Astrocyte (in vitro differentiated cells and primary cell): ENCODE data around the gene RALBP1. TPM values are rescaled to one million over a fixed set of nuclear protein-coding genes. Genes with fewer than 3 reads are reported as not detected.

Experiments used
- DNase-seq: peaks from one replicate; pipeline ENCODE4 v3.0.0-alpha.2; 2010; ENCODE audit warnings: low read depth
- FAIRE-seq: peaks from 2 replicates; lab custom pipeline; 2011; peaks lifted over from hg19 to GRCh38; lab: Jason Lieb, UNC
- H2AFZ ChIP-seq: 2 replicates; pipeline ENCODE4 v1.6.0; 2012; ENCODE audit warnings: low read depth, low read length, inconsistent platforms
- H3K27ac ChIP-seq: 2 replicates; pipeline ENCODE4 v1.5.1; 2011; ENCODE audit warnings: low read depth, low read length, inconsistent platforms
- H3K27me3 ChIP-seq: 2 replicates; pipeline ENCODE4 v1.6.0; 2011; ENCODE audit warnings: low read length, inconsistent platforms; ENCODE audit not compliant: insufficient read depth
- H3K36me3 ChIP-seq: 2 replicates; pipeline ENCODE4 v1.5.1; 2011; ENCODE audit warnings: low read length, inconsistent platforms; ENCODE audit not compliant: insufficient read depth
- H3K4me1 ChIP-seq: 2 replicates; pipeline ENCODE4 v1.5.1; 2011; ENCODE audit warnings: low read length, inconsistent platforms; ENCODE audit not compliant: insufficient read depth
- H3K4me2 ChIP-seq: 2 replicates; pipeline ENCODE4 v1.6.0; 2012; ENCODE audit warnings: low read length, inconsistent platforms
- H3K4me3 ChIP-seq: 2 replicates; pipeline ENCODE4 v1.5.1; 2011; ENCODE audit warnings: low read depth, mild to moderate bottlenecking, low read length, inconsistent platforms; ENCODE audit not compliant: insufficient read depth
- H3K79me2 ChIP-seq: 2 replicates; pipeline ENCODE4 v1.6.0; 2012; ENCODE audit warnings: mild to moderate bottlenecking, low read length, inconsistent platforms; ENCODE audit not compliant: insufficient read depth
- H3K9ac ChIP-seq: 2 replicates; pipeline ENCODE4 v1.6.0; 2012; ENCODE audit warnings: mild to moderate bottlenecking, low read length, inconsistent platforms
- H3K9me3 ChIP-seq: 2 replicates; pipeline ENCODE4 v1.5.1; 2012; ENCODE audit warnings: low read depth, mild to moderate bottlenecking, low read length, inconsistent platforms; ENCODE audit not compliant: insufficient read depth
- H4K20me1 ChIP-seq: 2 replicates; pipeline ENCODE4 v1.6.0; 2012; ENCODE audit warnings: low read length, inconsistent platforms; ENCODE audit not compliant: insufficient read depth
- H3K27ac Mint-ChIP-seq: one replicate; pipeline ENCODE4 v1.8.0; 2021; ENCODE audit warnings: mild to moderate bottlenecking, mixed read lengths; ENCODE audit not compliant: unreplicated experiment
- H3K27me3 Mint-ChIP-seq: one replicate; pipeline ENCODE4 v1.8.0; 2021; ENCODE audit warnings: low read depth, mixed read lengths; ENCODE audit not compliant: unreplicated experiment
- H3K36me3 Mint-ChIP-seq: one replicate; pipeline ENCODE4 v1.8.0; 2021; ENCODE audit warnings: low read depth, mixed read lengths; ENCODE audit not compliant: unreplicated experiment
- H3K4me1 Mint-ChIP-seq: one replicate; pipeline ENCODE4 v1.8.0; 2021; ENCODE audit warnings: low read depth, mixed read lengths; ENCODE audit not compliant: unreplicated experiment
- H3K4me3 Mint-ChIP-seq: one replicate; pipeline ENCODE4 v1.8.0; 2021; ENCODE audit warnings: mild to moderate bottlenecking, moderate library complexity, mixed read lengths; ENCODE audit not compliant: unreplicated experiment
- H3K9me3 Mint-ChIP-seq: one replicate; pipeline ENCODE4 v1.8.0; 2021; ENCODE audit warnings: mild to moderate bottlenecking, mixed read lengths; ENCODE audit not compliant: unreplicated experiment
- EZH2 ChIP-seq: IDR thresholded peaks from 2 replicates; pipeline ENCODE4 v1.6.1; 2012; ENCODE audit warnings: mild to moderate bottlenecking, low read length, inconsistent platforms; ENCODE audit not compliant: insufficient read depth
- total RNA-seq: library from RNA; stranded (reverse); gene quantifications from 2 replicates; pipeline ENCODE4 v1.2.1, GENCODE V29; 2021
- TF ChIP-seq, protein P1 (sequence below): IDR thresholded peaks from 2 replicates; pipeline ENCODE4 v1.5.1; 2011; ENCODE audit warnings: low read depth, mild to moderate bottlenecking, inconsistent platforms, low read length, moderate library complexity; ENCODE audit not compliant: insufficient read depth

Gene RALBP1
- total RNA-seq, 1 donor from 2014 or later, result 57.5 TPM

DNA sequence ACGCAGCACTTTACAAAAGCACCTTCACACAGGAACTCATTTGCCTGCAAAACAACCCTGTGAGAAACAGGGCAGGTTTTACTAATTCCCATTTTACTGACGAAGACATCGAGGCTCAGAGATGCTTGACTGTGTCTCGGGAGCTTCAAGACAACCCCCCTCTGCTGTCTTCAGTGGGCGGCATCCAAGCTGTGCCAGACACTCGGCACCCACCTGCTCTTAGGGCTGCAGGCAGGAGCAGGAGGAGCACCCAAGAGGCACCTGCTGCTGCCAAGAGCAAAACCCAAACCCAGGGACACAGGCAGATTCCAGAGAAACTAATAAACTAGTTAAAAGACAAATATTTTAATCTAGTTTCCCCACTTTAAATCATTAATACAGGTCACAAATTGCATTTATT lies 71.2 kb downstream of the RALBP1 start:
- FAIRE-seq, result no peak
- Histone ChIP-seq H3K27me3 (no peaks in the 10 kb centered on the region), H3K36me3 (peaks cover 43% of the 10 kb centered on the region), H3K9me3 (no peaks in the 10 kb centered on the region), H3K4me1 (no peaks in the 10 kb centered on the region), H3K79me2 (peaks cover 5% of the 10 kb centered on the region), H4K20me1 (peaks cover 34% of the 10 kb centered on the region), H3K4me3 (no peak overlapping the region), H2AFZ (no peak overlapping the region), H3K9ac (no peak overlapping the region), H3K4me2 (no peak overlapping the region), H3K27ac (no peak overlapping the region)
- peaks cover 2% of the 10 kb centered on the region for H3K4me1 Mint-ChIP-seq
- TF ChIP-seq, protein P1, sequence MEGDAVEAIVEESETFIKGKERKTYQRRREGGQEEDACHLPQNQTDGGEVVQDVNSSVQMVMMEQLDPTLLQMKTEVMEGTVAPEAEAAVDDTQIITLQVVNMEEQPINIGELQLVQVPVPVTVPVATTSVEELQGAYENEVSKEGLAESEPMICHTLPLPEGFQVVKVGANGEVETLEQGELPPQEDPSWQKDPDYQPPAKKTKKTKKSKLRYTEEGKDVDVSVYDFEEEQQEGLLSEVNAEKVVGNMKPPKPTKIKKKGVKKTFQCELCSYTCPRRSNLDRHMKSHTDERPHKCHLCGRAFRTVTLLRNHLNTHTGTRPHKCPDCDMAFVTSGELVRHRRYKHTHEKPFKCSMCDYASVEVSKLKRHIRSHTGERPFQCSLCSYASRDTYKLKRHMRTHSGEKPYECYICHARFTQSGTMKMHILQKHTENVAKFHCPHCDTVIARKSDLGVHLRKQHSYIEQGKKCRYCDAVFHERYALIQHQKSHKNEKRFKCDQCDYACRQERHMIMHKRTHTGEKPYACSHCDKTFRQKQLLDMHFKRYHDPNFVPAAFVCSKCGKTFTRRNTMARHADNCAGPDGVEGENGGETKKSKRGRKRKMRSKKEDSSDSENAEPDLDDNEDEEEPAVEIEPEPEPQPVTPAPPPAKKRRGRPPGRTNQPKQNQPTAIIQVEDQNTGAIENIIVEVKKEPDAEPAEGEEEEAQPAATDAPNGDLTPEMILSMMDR, result no peak
- TF ChIP-seq EZH2, result no peak
- no peak for DNase-seq
- no peak overlapping the region for H3K27ac Mint-ChIP-seq
- no peak overlapping the region for H3K4me3 Mint-ChIP-seq
- H3K36me3 Mint-ChIP-seq, result peaks cover 28% of the 10 kb centered on the region
- H3K9me3 Mint-ChIP-seq, result no peaks in the 10 kb centered on the region
- no peaks in the 10 kb centered on the region for H3K27me3 Mint-ChIP-seq

DNA sequence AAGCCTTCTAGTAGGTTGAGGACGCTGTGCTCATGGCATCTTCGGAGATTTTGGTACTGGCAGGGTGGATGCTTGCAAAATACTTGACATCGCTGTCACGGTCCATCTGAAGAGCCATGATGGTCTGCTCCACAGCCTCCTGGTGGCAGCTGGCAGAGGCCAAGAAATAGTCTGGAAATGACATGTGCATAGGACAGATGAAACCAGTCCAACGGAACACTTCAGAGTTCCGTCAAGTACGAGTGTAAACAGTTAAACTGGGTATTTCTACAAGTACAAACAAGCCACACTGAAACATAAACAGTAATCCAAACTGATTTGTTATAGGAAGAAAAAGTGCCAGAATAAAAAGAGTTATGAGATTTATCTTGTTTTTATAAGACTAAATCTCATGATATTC lies 72.5 kb downstream of the RALBP1 start:
- Histone ChIP-seq H4K20me1 (peaks cover 41% of the 10 kb centered on the region), H3K36me3 (peaks cover 53% of the 10 kb centered on the region), H2AFZ (no peak overlapping the region), H3K9me3 (no peaks in the 10 kb centered on the region), H3K4me3 (no peak overlapping the region), H3K27ac (no peak overlapping the region), H3K9ac (no peak overlapping the region), H3K4me1 (no peaks in the 10 kb centered on the region), H3K79me2 (peaks cover 16% of the 10 kb centered on the region), H3K27me3 (no peaks in the 10 kb centered on the region), H3K4me2 (no peak overlapping the region)
- DNase-seq, result no peak
- Mint-ChIP-seq H3K27ac (no peak overlapping the region), H3K27me3 (no peaks in the 10 kb centered on the region), H3K4me1 (peaks cover 2% of the 10 kb centered on the region), H3K4me3 (no peak overlapping the region), H3K36me3 (peaks cover 38% of the 10 kb centered on the region), H3K9me3 (no peaks in the 10 kb centered on the region)
- no peak for FAIRE-seq
- TF ChIP-seq, protein P1, result no peak
- no peak for TF ChIP-seq EZH2

- Histone ChIP-seq H3K9ac (no peak overlapping the region), H2AFZ (no peak overlapping the region), H3K36me3 (peaks cover 64% of the 10 kb centered on the region), H3K4me2 (no peak overlapping the region), H3K27me3 (no peaks in the 10 kb centered on the region), H4K20me1 (peaks cover 38% of the 10 kb centered on the region), H3K27ac (no peak overlapping the region), H3K4me3 (no peak overlapping the region), H3K9me3 (no peaks in the 10 kb centered on the region), H3K4me1 (no peaks in the 10 kb centered on the region), H3K79me2 (peaks cover 17% of the 10 kb centered on the region)
- Mint-ChIP-seq H3K27me3 (no peaks in the 10 kb centered on the region), H3K9me3 (no peaks in the 10 kb centered on the region), H3K4me3 (no peak overlapping the region), H3K27ac (no peak overlapping the region), H3K36me3 (peaks cover 41% of the 10 kb centered on the region), H3K4me1 (no peaks in the 10 kb centered on the region)
- TF ChIP-seq EZH2, result no peak
- TF ChIP-seq, protein P1, result no peak
- no peak for FAIRE-seq
- no peak for DNase-seq
Observed at GRCh38 chr18:9549405-9549804, 74.1 kb downstream of the RALBP1 start.
